ENCODE data around the gene TNFRSF25.
A peak's percentile ranks its signal among the peaks of the same experiment; 100 is the strongest.

Gene TNFRSF25

GRCh38 chr1:6466023-6466422 lies at the start of gene TNFRSF25:
TNFRSF25 (minus strand) TSS chr1:6466173; CDS start chr1:6466107, 66 bp downstream.
- peak; percentile 91 for DNase-seq

GRCh38 chr1:6515771-6516170 lies 49.8 kb upstream of the TNFRSF25 start:
- no peak for DNase-seq

GRCh38 chr1:6513320-6513801 lies 47.4 kb upstream of the TNFRSF25 start:
- DNase-seq: no peak

- no peak for DNase-seq
Measured at GRCh38 chr1:6512908-6513280, 46.9 kb upstream of the TNFRSF25 start.

- DNase-seq: no peak
Measured at GRCh38 chr1:6512245-6512907, 46.4 kb upstream of the TNFRSF25 start.

- no peak for DNase-seq
Measured at GRCh38 chr1:6511561-6512244, 45.7 kb upstream of the TNFRSF25 start.

GRCh38 chr1:6511056-6511455 lies 45.1 kb upstream of the TNFRSF25 start:
- DNase-seq: no peak

GRCh38 chr1:6510493-6510892 lies 44.5 kb upstream of the TNFRSF25 start:
- DNase-seq: no peak

- DNase-seq: no peak
Measured at GRCh38 chr1:6509919-6510291, 43.9 kb upstream of the TNFRSF25 start.

GRCh38 chr1:6509220-6509918 lies 43.4 kb upstream of the TNFRSF25 start:
- no peak for DNase-seq

GRCh38 chr1:6508816-6509189 lies 42.8 kb upstream of the TNFRSF25 start:
- DNase-seq: no peak

GRCh38 chr1:6508154-6508815 lies 42.3 kb upstream of the TNFRSF25 start:
- DNase-seq: no peak

- DNase-seq: no peak
Measured at GRCh38 chr1:6507461-6507911, 41.5 kb upstream of the TNFRSF25 start.

GRCh38 chr1:6507037-6507428 lies 41.1 kb upstream of the TNFRSF25 start:
- no peak for DNase-seq

- DNase-seq: no peak
Measured at GRCh38 chr1:6506210-6507036, 40.5 kb upstream of the TNFRSF25 start.

GRCh38 chr1:6505367-6506209 lies 39.6 kb upstream of the TNFRSF25 start:
- no peak for DNase-seq

- no peak for DNase-seq
Measured at GRCh38 chr1:6504887-6505286, 38.9 kb upstream of the TNFRSF25 start.

GRCh38 chr1:6503884-6504602 lies 38.1 kb upstream of the TNFRSF25 start:
- DNase-seq: no peak

- DNase-seq: no peak
Measured at GRCh38 chr1:6502000-6502891, 36.3 kb upstream of the TNFRSF25 start.

Data from activated effector memory CD4-positive, alpha-beta T cell treated with anti-CD3 and anti-CD28 coated beads, Interleukin-2, amount 50 U/mL, for 16 hours (primary cell).